ENCODE data around the gene MRPL10. TPM values are rescaled to one million over a fixed set of nuclear protein-coding genes. Genes with fewer than 3 reads are reported as not detected.

MRPL10 gene
- total and polyA plus RNA-seq, 10 of the 15 experiments (the other 5 are each of a cell fraction or from before 2014, with no cell fraction given), result 18.9 to 61.9 (median 47.3) TPM

- SMC1A ChIA-PET (ENCODE audit: uncharacterized antibody, unreplicated experiment), result interaction anchor here (0.6 kb wide), 1 partner anchor 159 kb away, joined by 3 read pairs; no protein-coding TSS in a partner anchor
- in situ Hi-C loops (cut with MboI), result no loop called here
Measured at GRCh38 chr17:47792457-47792856, 38.9 kb downstream of the MRPL10 start.

More at GRCh38 chr17:47792457-47792856, 38.9 kb downstream of the MRPL10 start:
- Histone ChIP-seq H3K27me3 (replicated peaks in 1 of 2; ENCODE audit: control insufficient read depth in 2 of 2, insufficient read depth in 2 of 2, low read length in 1 of 2) (peaks cover 4 to 7% of the 10 kb centered on the region in 2 experiments), H3K4me1 (ENCODE audit: control insufficient read depth, insufficient read depth, low read length) (no peaks in the 10 kb centered on the region), H3K4me2 (ENCODE audit: control insufficient read depth, insufficient read depth) (no peak overlapping the region), H3K4me3 (no peak overlapping the region), H3K27ac (ENCODE audit: control insufficient read depth, insufficient read depth) (no peak overlapping the region), H2AFZ (ENCODE audit: control insufficient read depth, low read depth, low read length) (no peak overlapping the region), H3K79me2 (ENCODE audit: control insufficient read depth, insufficient read depth, low read length) (no peaks in the 10 kb centered on the region), H3K9me3 (replicated peaks; ENCODE audit: control insufficient read depth, insufficient read depth, low read length) (no peaks in the 10 kb centered on the region), H3K9ac (ENCODE audit: control insufficient read depth, insufficient read depth, low read length) (no peak overlapping the region), H4K20me1 (ENCODE audit: control insufficient read depth, insufficient read depth) (no peaks in the 10 kb centered on the region), H3K36me3 (ENCODE audit: control insufficient read depth in 2 of 2, insufficient read depth in 2 of 2, low read length in 1 of 2) (no peaks in the 10 kb centered on the region)
- RAD21 ChIA-PET (ENCODE audit: unreplicated experiment), result no interaction called here
- BruUV-seq (replicated peaks), result no TSS peak
- no peak for DNase-seq (ENCODE audit: low read depth, low spot score)
- WGBS (ENCODE audit: insufficient coverage, insufficient replicate concordance, low lambda C conversion rate, missing lambda C conversion rate), result 0% methylated on average over 1 of the region's 1 CpG
- TF ChIP-seq ZNF274 (IDR thresholded peaks at IDR 0.05; ENCODE audit: insufficient read depth, insufficient read length), result no peak
- TF ChIP-seq RELB (IDR thresholded peaks at IDR 0.05; ENCODE audit: low read depth), result no peak
- TF ChIP-seq NR2C2 (IDR thresholded peaks at IDR 0.05; ENCODE audit: borderline replicate concordance, control insufficient read depth, insufficient read length, low read depth), result no peak
- no peak for TF ChIP-seq POLR2AphosphoS2 (IDR thresholded peaks at IDR 0.05; ENCODE audit: low read depth, low read length)
- TF ChIP-seq HDAC2 (IDR thresholded peaks at IDR 0.05), result no peak
- TF ChIP-seq MYB (IDR thresholded peaks at IDR 0.05; ENCODE audit: borderline replicate concordance, low read depth, low read length), result no peak
- TF ChIP-seq CREB1 (IDR thresholded peaks at IDR 0.05; ENCODE audit: low read depth), result no peak
- TF ChIP-seq BRCA1 (IDR thresholded peaks at IDR 0.05; ENCODE audit: low read depth, low read length), result no peak
- TF ChIP-seq PAX8 (IDR thresholded peaks at IDR 0.05), result no peak
- TF ChIP-seq EP300 (IDR thresholded peaks at IDR 0.05; ENCODE audit: borderline replicate concordance in 1 of 2, control insufficient read depth in 1 of 2, low read depth in 2 of 2, low read length in 2 of 2), result no peak
- no peak for TF ChIP-seq ZNF384 (IDR thresholded peaks at IDR 0.05; ENCODE audit: borderline replicate concordance, low read depth, low read length)
- no peak for TF ChIP-seq STAT3 (IDR thresholded peaks at IDR 0.05; ENCODE audit: low read depth, low read length)
- no peak for TF ChIP-seq ETV6 (conservative IDR thresholded peaks at IDR 0.05 in 1 of 2, IDR thresholded peaks at IDR 0.05 in 1 of 2; ENCODE audit: borderline replicate concordance in 1 of 2, low read depth in 1 of 2)
- TF ChIP-seq BCLAF1 (IDR thresholded peaks at IDR 0.05), result no peak
- TF ChIP-seq MEF2B (IDR thresholded peaks at IDR 0.05; ENCODE audit: partially characterized antibody, poor library complexity, severe bottlenecking), result no peak
- POLR2A ChIA-PET, result no interaction called here
- no peak for FAIRE-seq
- no peak for ATAC-seq
- CTCF ChIA-PET, result interaction anchor here (1.5 kb wide), 1 partner anchor 60 kb away, joined by 3 read pairs; no protein-coding TSS in a partner anchor
- intact Hi-C loops (cut with micrococcal nuclease; ENCODE audit: unreplicated experiment), result no loop called here
